BE2C (cell line): Measurements from ENCODE around the gene METTL9.
"Not testable (repeated sequence)": the region's sequence is repeated elsewhere in the genome, so short reads cannot be mapped to it uniquely, and the experiment has no call there.

Source experiments
- DNase-seq: peaks from one replicate; pipeline ENCODE4 v3.0.0-alpha.2; 2020
- H3K27me3 ChIP-seq: fragments of 250-450 bp; sonication (Bioruptor Pico); 2 replicates; pipeline ENCODE4 v1.5.1; 2020; ENCODE audit warnings: mild to moderate bottlenecking
- H3K36me3 ChIP-seq: fragments of 250-450 bp; sonication (Bioruptor Pico); 2 replicates; pipeline ENCODE4 v1.5.1; 2020; ENCODE audit warnings: mild to moderate bottlenecking
- H3K4me1 ChIP-seq: fragments of 250-450 bp; sonication (Bioruptor Pico); 2 replicates; pipeline ENCODE4 v1.5.1; 2020
- H3K4me3 ChIP-seq: 2 replicates; pipeline ENCODE4 v1.5.1; 2011; ENCODE audit warnings: low read depth, low read length
- H3K9me3 ChIP-seq: fragments of 250-450 bp; sonication (Bioruptor Pico); 2 replicates; pipeline ENCODE4 v1.5.1; 2020
- CTCF ChIP-seq: IDR thresholded peaks from 2 replicates; pipeline ENCODE4 v1.5.1; 2012; ENCODE audit warnings: mild to moderate bottlenecking, low read depth, low read length

METTL9 gene

GRCh38 chr16:21684199-21684598 is 84.8 kb downstream of the METTL9 start:
- peak; percentile 57 for DNase-seq
- peak; percentile 72 for TF ChIP-seq CTCF
- no peaks in the 10 kb centered on the region for H3K36me3 ChIP-seq
- no peaks in the 10 kb centered on the region for H3K27me3 ChIP-seq
- no peaks in the 10 kb centered on the region for H3K9me3 ChIP-seq
- H3K4me1 ChIP-seq: no peaks in the 10 kb centered on the region
- no peak overlapping the region for H3K4me3 ChIP-seq

DNA sequence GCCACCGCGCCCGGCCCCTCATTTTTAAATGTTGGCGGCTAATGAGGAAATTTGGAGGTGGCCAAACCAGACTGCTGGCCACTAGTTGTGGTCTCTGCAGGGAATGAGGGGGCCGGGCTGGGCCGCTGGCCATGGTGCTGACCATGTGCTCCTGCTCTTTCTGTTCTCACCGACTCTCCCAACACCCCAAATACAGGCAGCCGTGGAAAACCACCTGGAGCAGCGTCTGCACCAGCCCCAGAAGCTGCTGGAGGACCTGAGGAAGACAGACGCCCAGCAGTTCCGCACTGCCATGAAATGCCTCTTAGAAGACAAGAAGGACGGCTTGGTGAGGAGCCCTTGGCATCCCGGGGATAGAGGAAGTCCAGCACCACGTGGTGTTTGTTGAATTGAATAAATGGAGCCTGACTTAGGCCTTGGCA is 85.7 kb downstream of the METTL9 start:
- no peak for DNase-seq
- Histone ChIP-seq H3K36me3 (no peaks in the 10 kb centered on the region), H3K9me3 (no peaks in the 10 kb centered on the region), H3K27me3 (no peaks in the 10 kb centered on the region), H3K4me1 (no peaks in the 10 kb centered on the region), H3K4me3 (no peak overlapping the region)
- no peak for TF ChIP-seq CTCF

GRCh38 chr16:21689107-21689506 is 89.7 kb downstream of the METTL9 start:
- H3K36me3 ChIP-seq: no peaks in the 10 kb centered on the region
- no peak overlapping the region for H3K4me3 ChIP-seq
- DNase-seq: no peak
- no peaks in the 10 kb centered on the region for H3K9me3 ChIP-seq
- no peaks in the 10 kb centered on the region for H3K27me3 ChIP-seq
- TF ChIP-seq CTCF: no peak
- H3K4me1 ChIP-seq: no peaks in the 10 kb centered on the region

DNA sequence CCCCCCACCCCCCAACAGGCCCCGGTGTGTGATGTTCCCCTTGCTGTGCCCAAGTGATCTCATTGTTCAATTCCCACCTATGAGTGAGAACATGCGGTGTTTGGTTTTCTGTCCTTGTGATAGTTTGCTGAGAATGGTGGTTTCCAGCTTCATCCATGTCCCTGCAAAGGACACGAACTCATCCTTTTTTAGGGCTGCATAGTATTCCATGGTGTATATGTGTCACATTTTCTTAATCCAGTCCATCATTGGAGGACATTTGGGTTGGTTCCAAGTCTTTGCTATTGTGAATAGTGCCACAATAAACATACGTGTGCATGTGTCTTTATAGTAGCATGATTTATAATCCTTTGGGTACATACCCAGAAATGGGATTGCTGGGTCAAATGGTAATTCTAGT is 91.6 kb downstream of the METTL9 start:
- H3K9me3 ChIP-seq, H3K4me1 ChIP-seq, H3K4me3 ChIP-seq, H3K27me3 ChIP-seq, H3K36me3 ChIP-seq, DNase-seq: not testable (repeated sequence)

- Histone ChIP-seq H3K27me3 (no peaks in the 10 kb centered on the region), H3K36me3 (no peaks in the 10 kb centered on the region), H3K4me1 (no peaks in the 10 kb centered on the region), H3K9me3 (no peaks in the 10 kb centered on the region), H3K4me3 (no peak overlapping the region)
- DNase-seq: no peak
- no peak for TF ChIP-seq CTCF
Observed at GRCh38 chr16:21694609-21695008, 95.2 kb downstream of the METTL9 start.

GRCh38 chr16:21697032-21697431 is 97.7 kb downstream of the METTL9 start:
- Histone ChIP-seq H3K4me1 (no peaks in the 10 kb centered on the region), H3K27me3 (no peaks in the 10 kb centered on the region), H3K9me3 (no peaks in the 10 kb centered on the region), H3K36me3 (no peaks in the 10 kb centered on the region), H3K4me3 (no peak overlapping the region)
- no peak for TF ChIP-seq CTCF
- no peak for DNase-seq
